HG02678 (cell line): ENCODE measurements around the gene ADPRHL1.

Source experiments
- ATAC-seq: cut with Tn5 transposase; IDR thresholded peaks from one replicate; pipeline ENCODE4 v1.9.1; 2021; ENCODE audit warnings: mild to moderate bottlenecking, moderate library complexity; ENCODE audit not compliant: unreplicated experiment

ADPRHL1 gene

GRCh38 chr13:113433391-113433916, 19.8 kb downstream of the ADPRHL1 start:
- no peak for ATAC-seq

- no peak for ATAC-seq
Measured at GRCh38 chr13:113432506-113433270, 20.6 kb downstream of the ADPRHL1 start.

GRCh38 chr13:113431171-113431570, 22.1 kb downstream of the ADPRHL1 start:
- no peak for ATAC-seq

GRCh38 chr13:113430378-113431110, 22.7 kb downstream of the ADPRHL1 start:
- no peak for ATAC-seq

- ATAC-seq: no peak
Measured at GRCh38 chr13:113429608-113429985, 23.7 kb downstream of the ADPRHL1 start.

- no peak for ATAC-seq
Measured at GRCh38 chr13:113428871-113429607, 24.2 kb downstream of the ADPRHL1 start.

GRCh38 chr13:113428469-113428865, 24.8 kb downstream of the ADPRHL1 start:
- ATAC-seq: no peak

- ATAC-seq: no peak
Measured at GRCh38 chr13:113427562-113428468, 25.5 kb downstream of the ADPRHL1 start.

- ATAC-seq: no peak
Measured at GRCh38 chr13:113426591-113426986, 26.7 kb downstream of the ADPRHL1 start.

GRCh38 chr13:113425941-113426590, 27.2 kb downstream of the ADPRHL1 start:
- ATAC-seq: no peak

GRCh38 chr13:113423520-113424163, 29.6 kb downstream of the ADPRHL1 start:
- ATAC-seq: no peak

- no peak for ATAC-seq
Measured at GRCh38 chr13:113422807-113423519, 30.3 kb downstream of the ADPRHL1 start.

- no peak for ATAC-seq
Measured at GRCh38 chr13:113421673-113422270, 31.5 kb downstream of the ADPRHL1 start.

GRCh38 chr13:113420833-113421600, 32.3 kb downstream of the ADPRHL1 start:
- no peak for ATAC-seq

- no peak for ATAC-seq
Measured at GRCh38 chr13:113420232-113420631, 33.1 kb downstream of the ADPRHL1 start.

GRCh38 chr13:113419531-113420193, 33.6 kb downstream of the ADPRHL1 start:
- no peak for ATAC-seq

- no peak for ATAC-seq
Measured at GRCh38 chr13:113418722-113419049, 34.6 kb downstream of the ADPRHL1 start.
